GM21423 (cell line): ENCODE results near the gene CETN1.

Source experiments
- ATAC-seq: cut with Tn5 transposase; IDR thresholded peaks from one replicate; pipeline ENCODE4 v1.9.1; 2021; ENCODE audit warnings: mild to moderate bottlenecking, moderate library complexity; ENCODE audit not compliant: unreplicated experiment

Gene CETN1

GRCh38 chr18:580154-580553 is at the start of gene CETN1:
TSS of gene CETN1 (plus strand) at chr18:580380. CDS start at chr18:580409, 29 bp downstream.
- no peak for ATAC-seq

DNA sequence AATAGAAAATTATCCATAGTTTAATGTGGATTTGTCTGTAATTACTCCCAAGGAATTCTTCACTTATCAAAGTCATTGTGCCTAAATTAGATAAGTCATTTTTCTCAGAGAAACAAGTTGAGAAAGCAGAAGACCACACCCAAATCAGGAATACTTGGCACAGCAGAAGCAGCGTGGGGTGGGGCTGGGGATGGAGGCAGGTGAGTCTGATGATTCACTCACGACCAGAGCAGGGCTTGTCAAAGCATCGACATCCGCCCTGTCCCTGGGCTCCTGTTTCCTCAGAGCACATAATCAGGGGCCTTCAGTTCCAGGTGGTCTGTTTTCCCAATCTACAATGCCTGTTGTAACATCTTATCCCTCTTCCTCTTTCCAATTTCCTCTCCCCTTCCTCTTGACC is 48.2 kb upstream of the CETN1 start:
- no peak for ATAC-seq

DNA sequence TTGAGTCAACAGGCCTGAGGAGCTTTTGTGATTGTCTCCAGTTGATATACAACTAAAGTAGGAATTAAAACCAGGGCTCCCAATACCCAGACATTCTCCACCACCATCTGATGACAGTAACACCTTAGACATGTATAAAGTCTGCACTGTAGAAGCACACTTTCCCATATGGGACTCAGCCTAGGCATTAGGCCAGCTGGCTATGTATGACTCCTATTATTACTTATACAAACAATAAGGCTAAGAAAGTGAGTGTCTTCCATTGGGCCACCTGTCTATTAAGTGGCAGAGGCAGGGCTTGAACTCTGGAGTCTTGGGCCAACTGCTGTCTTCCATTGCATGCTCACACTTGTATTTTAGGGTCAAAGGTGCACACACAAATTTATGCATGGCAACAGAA is 47.5 kb upstream of the CETN1 start:
- ATAC-seq = no peak

DNA sequence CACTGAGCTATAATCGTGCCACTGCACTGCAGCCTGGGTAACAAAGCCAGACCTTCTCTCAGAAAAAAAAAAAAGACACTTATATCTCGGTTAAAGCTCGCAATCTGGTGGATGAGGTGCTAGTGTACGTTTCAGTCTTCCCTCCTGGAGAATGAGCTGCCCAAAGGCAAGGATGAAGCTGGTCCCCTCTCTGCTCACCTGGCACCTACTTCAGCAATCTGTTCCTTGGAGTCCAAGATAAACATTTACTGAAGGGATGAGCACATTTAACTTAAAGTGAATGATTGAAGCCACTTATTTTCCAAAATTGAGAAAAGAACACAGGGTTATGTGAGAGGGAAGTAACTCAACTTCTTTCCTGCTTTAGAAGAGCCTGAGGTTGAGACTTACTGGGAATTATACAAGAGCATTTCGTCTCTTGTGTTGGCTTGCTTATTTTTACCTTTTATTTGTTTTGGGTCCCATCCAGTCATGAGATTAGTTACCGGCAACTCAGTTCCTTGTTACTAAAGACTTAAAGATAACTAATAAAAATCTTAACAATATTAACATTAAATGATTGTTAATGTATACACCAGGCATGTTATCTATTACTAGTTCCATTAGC is 46.1 kb upstream of the CETN1 start:
- ATAC-seq = no peak

GRCh38 chr18:543447-544078 is 36.6 kb upstream of the CETN1 start:
- ATAC-seq = no peak

DNA sequence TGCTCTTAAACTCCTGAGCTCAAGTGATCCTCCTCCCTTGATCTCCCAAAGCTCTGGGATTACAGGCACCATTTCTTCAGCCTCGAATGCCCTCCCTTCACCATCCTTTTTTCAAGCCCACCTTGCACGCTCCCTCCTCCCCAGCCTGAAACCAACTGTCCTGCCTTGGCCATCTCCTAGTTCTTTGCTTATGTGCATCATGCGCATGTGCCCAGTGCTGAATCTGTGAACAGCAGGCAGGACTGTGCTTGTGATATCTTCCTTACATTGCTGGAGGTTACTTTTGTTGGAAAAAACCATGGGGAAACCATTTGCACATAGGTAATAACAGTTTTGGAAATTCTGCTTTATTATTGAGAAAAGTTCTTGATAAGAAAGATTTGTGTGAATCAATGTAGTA is 30.2 kb upstream of the CETN1 start:
- no peak for ATAC-seq

DNA sequence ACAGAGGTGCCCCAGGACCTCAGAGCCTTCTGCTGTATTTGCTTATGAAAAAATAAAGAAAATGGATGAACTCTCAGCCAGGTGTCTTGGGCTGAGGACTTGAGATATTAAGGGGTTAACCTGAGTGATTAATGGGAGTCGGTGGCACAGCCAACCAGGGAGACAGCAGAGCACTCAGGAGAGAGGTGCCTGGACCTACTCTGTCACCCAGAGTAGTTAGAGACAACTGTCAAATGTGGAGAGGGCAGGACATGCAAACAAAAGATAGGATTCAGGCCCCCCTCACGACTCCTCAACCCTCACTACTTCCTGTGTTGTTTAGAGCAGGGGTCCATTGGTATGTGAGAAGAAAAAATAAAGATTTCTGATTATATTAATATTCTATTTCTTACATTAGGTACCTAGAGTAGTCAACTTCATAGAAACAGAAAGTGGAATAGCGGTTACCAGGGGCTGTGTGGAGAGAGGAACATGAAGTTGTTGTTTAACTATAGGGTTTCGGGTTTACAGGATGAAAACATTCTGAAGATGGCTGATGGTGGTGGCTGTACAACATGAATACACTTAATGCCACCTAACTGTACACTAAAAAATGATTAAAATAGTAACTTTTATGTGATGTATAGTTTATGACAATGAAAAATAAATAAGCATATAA is 28.6 kb upstream of the CETN1 start:
- ATAC-seq = peak; percentile 99

DNA sequence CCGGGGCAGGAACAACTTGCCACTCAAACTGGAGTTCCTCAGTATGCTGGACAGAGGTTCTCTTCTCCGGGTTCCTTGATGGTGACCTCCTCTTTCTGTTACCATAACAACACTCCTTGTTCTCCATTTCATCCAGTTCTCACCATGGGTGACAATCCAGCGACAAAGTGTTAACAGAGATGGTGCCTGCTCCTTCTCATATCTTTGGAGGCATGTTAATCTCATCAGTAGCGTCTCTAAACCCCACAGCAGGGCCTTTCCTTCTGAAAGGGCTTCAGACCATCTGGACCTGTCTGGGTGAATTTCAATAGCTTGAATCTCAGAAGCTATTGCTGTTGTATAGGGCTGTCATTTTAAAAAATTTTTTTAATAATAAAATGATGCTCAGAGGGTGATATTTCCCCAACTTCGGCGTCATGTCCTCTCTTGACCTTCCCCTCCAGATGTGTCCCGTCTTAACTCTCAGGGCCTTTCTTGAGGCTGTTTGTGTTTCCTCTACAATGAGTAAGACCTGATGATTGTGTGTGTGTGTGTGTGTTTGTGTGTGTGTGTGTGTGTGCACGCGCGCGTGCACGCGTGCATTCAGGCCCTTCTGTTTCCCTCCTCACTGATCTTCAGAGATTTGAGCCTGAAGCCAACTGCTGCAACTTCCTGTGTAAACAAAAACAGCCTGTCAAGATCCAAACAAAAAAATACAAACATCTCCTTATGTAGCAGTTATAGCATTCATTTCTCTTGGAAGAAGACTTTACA is 24.3 kb upstream of the CETN1 start:
- no peak for ATAC-seq

- no peak for ATAC-seq
These were observed 15.2 kb upstream of the CETN1 start for GRCh38 chr18:564708-565561.

DNA sequence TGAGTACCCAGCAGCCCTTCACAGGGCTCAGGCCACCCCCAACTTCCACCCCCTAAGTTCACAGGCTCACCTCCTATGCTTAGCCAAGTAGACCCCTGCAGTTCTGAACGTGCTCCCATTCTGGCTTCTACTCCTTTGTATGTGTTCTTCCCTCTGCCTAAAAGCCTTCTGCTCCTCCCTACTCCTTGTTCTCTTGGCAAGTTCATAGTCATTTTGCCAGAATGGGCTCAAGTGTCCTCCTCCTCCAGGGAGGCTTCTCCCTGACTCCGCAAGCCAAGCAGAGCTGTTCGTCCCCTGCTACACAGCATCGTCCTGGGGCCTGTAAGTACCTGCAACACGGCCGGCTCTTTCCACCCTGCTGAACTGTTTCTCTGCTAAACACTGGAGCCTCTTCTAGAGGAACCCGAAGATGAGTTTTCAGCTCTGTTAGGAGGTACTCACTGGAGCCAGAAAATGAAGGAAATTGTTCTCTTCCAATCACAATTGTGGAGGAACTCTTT is 14.6 kb upstream of the CETN1 start:
- ATAC-seq = no peak

GRCh38 chr18:567122-567521 is 13.1 kb upstream of the CETN1 start:
- no peak for ATAC-seq

DNA sequence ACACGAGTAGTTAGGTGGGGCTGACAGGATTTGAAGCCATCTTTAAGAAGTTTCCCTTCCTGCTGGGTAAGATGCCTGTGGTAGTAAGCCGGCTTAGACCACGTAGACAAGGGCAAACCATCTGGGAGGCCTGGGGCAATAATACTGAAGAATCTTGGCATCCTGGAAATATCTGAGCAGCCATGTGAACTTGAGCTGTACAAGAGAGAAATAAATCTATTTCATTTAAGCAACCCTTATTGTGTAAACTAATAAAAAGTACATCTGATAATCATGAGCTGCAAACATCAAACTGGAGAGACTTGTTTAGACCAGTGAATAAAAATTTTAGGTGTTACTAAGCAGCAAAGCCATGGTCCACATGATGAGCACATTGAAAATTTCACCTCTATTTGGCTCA is 11.4 kb upstream of the CETN1 start:
- no peak for ATAC-seq

GRCh38 chr18:570256-570655 is 9.9 kb upstream of the CETN1 start:
- no peak for ATAC-seq

GRCh38 chr18:570697-571096 is 9.5 kb upstream of the CETN1 start:
- no peak for ATAC-seq

- ATAC-seq = no peak
These were observed 7.9 kb upstream of the CETN1 start for GRCh38 chr18:572091-572830.

DNA sequence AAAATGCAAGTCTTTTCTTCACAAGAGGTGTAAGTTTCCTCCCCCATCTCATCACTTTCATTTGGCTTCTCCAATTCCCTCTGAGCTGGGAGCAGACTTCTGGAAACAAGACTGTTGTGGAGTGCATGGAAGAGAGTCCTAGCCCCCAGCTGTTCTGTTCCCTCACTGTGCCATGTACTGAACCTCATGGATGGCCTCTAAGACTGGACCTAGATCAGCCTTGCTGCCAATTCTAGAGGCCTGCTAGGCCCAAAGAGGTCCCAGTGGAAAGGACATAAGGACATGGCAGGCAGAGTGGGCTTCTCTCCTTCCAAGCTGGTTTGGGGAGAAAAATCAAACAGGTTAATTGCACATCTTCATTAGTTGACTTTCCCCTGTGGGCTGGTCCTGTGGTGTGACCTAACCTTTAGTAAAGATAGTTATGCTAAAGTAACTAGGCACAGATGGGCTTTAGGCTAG is 7.3 kb upstream of the CETN1 start:
- no peak for ATAC-seq

DNA sequence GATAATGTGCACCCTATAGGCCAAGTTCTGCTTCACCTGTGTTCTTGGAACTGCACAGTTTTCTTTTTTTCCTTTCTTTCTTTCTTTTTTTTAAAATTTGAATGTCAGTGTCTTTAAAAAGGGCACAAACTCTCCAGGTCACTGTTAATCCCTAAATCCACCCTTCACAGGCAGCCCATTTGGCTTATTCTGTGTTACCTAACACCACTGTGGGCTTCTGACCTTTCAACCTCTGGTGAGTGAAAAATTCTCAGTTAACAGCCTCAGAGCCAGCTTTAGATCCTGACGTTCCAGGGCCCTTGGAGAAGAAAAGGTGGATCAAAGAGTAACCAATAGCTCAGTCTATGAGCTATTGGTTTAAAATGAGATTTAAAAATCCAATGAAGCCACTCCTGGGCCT is 6.8 kb upstream of the CETN1 start:
- ATAC-seq = no peak

DNA sequence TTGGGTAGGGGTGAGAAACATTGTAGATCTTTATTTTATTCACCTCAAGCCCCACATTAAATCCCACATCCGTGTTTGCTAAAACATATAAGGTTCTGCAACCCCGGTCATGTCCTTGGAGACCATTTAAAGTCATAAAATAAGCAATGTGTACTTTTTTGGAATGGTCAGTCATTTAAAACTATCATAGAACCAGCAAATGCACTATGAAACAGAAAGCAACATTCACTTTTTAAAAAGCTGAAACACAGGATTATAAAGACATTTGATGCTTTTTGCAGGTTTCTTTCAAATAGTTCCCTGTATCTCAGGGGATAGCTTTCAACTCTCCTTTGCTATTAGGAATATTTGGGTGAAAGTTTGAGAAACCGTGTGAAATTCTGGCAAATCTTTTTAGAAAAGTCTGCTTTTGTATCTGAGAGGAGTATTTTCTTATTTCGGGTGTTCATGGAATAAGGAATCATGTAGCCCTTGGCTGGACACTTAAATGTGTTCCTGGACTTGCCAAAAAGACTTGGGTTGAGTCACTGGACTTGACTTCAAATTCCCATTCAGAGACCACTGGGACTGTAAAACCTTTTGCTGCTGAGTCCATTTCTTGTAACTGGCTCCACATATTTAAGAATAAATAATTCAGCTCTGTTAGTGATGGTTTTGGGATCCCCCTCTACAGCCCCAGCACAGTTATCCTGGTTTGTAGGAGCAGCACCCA is 5.9 kb upstream of the CETN1 start:
- ATAC-seq = no peak
